ENCODE results near the gene RXRA. TPM values are rescaled to one million over a fixed set of nuclear protein-coding genes. Genes with fewer than 3 reads are reported as not detected.

The RXRA gene
- total RNA-seq, 2 experiments from 2014 or later = 1.2 to 1.4 TPM

GRCh38 chr9:134319306-134320125 is 6.7 kb upstream of the RXRA start:
- Mint-ChIP-seq H3K9me3 (no peaks in the 10 kb centered on the region), H3K36me3 (ENCODE audit: low read depth) (no peaks in the 10 kb centered on the region), H3K4me1 (peaks cover under 1% of the 10 kb centered on the region), H3K4me3 (no peak overlapping the region), H3K27ac (no peak overlapping the region), H3K27me3 (peaks cover 17% of the 10 kb centered on the region)
- no peak for DNase-seq
- ChIA-PET POLR2A (no interaction called here), CTCF (no interaction called here)

- peaks cover 23% of the 10 kb centered on the region for H3K27me3 Mint-ChIP-seq
- H3K9me3 Mint-ChIP-seq = no peaks in the 10 kb centered on the region
- H3K36me3 Mint-ChIP-seq (ENCODE audit: low read depth) = no peaks in the 10 kb centered on the region
- ChIA-PET CTCF (no interaction called here), POLR2A (no interaction called here)
- DNase-seq = no peak
- no peak overlapping the region for H3K4me3 Mint-ChIP-seq
- peaks cover 3% of the 10 kb centered on the region for H3K4me1 Mint-ChIP-seq
- no peak overlapping the region for H3K27ac Mint-ChIP-seq
These were observed 6.0 kb upstream of the RXRA start for GRCh38 chr9:134320126-134320867.

- no peak overlapping the region for H3K27ac Mint-ChIP-seq
- DNase-seq = no peak
- H3K36me3 Mint-ChIP-seq (ENCODE audit: low read depth) = no peaks in the 10 kb centered on the region
- peaks cover 3% of the 10 kb centered on the region for H3K4me1 Mint-ChIP-seq
- no peaks in the 10 kb centered on the region for H3K9me3 Mint-ChIP-seq
- ChIA-PET CTCF (interaction anchor here (0.6 kb wide), 1 partner anchor 176 kb away, joined by 4 read pairs; no protein-coding TSS in a partner anchor), POLR2A (no interaction called here)
- H3K4me3 Mint-ChIP-seq = no peak overlapping the region
- H3K27me3 Mint-ChIP-seq = peaks cover 23% of the 10 kb centered on the region
These were observed 5.3 kb upstream of the RXRA start for GRCh38 chr9:134320868-134321471.

GRCh38 chr9:134321531-134321930 is 4.7 kb upstream of the RXRA start:
- Mint-ChIP-seq H3K9me3 (no peaks in the 10 kb centered on the region), H3K36me3 (ENCODE audit: low read depth) (no peaks in the 10 kb centered on the region), H3K27ac (no peak overlapping the region), H3K4me3 (no peak overlapping the region), H3K27me3 (peaks cover 23% of the 10 kb centered on the region), H3K4me1 (peaks cover 3% of the 10 kb centered on the region)
- DNase-seq = no peak
- POLR2A ChIA-PET = no interaction called here
- CTCF ChIA-PET = interaction anchor here (0.6 kb wide), 1 partner anchor 177 kb away, joined by 4 read pairs; no protein-coding TSS in a partner anchor

- ChIA-PET CTCF (interaction anchor here (0.6 kb wide), 1 partner anchor 177 kb away, joined by 4 read pairs; no protein-coding TSS in a partner anchor), POLR2A (no interaction called here)
- Mint-ChIP-seq H3K27ac (no peak overlapping the region), H3K9me3 (no peaks in the 10 kb centered on the region), H3K27me3 (peaks cover 22% of the 10 kb centered on the region), H3K4me3 (no peak overlapping the region), H3K4me1 (peaks cover 3% of the 10 kb centered on the region), H3K36me3 (ENCODE audit: low read depth) (no peaks in the 10 kb centered on the region)
- DNase-seq = no peak
These were observed 4.1 kb upstream of the RXRA start for GRCh38 chr9:134321946-134322741.

- Mint-ChIP-seq H3K36me3 (ENCODE audit: low read depth) (no peaks in the 10 kb centered on the region), H3K9me3 (no peaks in the 10 kb centered on the region), H3K4me1 (peaks cover 3% of the 10 kb centered on the region), H3K27me3 (peaks cover 29% of the 10 kb centered on the region), H3K27ac (no peak overlapping the region), H3K4me3 (no peak overlapping the region)
- ChIA-PET POLR2A (no interaction called here), CTCF (interaction anchor here (0.7 kb wide), 1 partner anchor 116 kb away, joined by 3 read pairs; no protein-coding TSS in a partner anchor)
- DNase-seq = no peak
These were observed 3.4 kb upstream of the RXRA start for GRCh38 chr9:134322781-134323241.

- Mint-ChIP-seq H3K4me1 (peaks cover 3% of the 10 kb centered on the region), H3K9me3 (no peaks in the 10 kb centered on the region), H3K27ac (no peak overlapping the region), H3K36me3 (ENCODE audit: low read depth) (no peaks in the 10 kb centered on the region), H3K4me3 (no peak overlapping the region), H3K27me3 (peaks cover 36% of the 10 kb centered on the region)
- POLR2A ChIA-PET = no interaction called here
- no peak for DNase-seq
- CTCF ChIA-PET = no interaction called here
These were observed 2.4 kb upstream of the RXRA start for GRCh38 chr9:134323741-134324358.

- peak overlapping the region; percentile 44 for H3K4me3 Mint-ChIP-seq
- DNase-seq = no peak
- peaks cover 36% of the 10 kb centered on the region for H3K27me3 Mint-ChIP-seq
- H3K9me3 Mint-ChIP-seq = no peaks in the 10 kb centered on the region
- ChIA-PET CTCF (no interaction called here), POLR2A (no interaction called here)
- no peaks in the 10 kb centered on the region for H3K36me3 Mint-ChIP-seq (ENCODE audit: low read depth)
- peaks cover 3% of the 10 kb centered on the region for H3K4me1 Mint-ChIP-seq
- H3K27ac Mint-ChIP-seq = no peak overlapping the region
These were observed 1.7 kb upstream of the RXRA start for GRCh38 chr9:134324359-134325095.

GRCh38 chr9:134325096-134325812 is 1.0 kb upstream of the RXRA start:
- peaks cover 36% of the 10 kb centered on the region for H3K27me3 Mint-ChIP-seq
- no peak for DNase-seq
- H3K27ac Mint-ChIP-seq = no peak overlapping the region
- peaks cover 3% of the 10 kb centered on the region for H3K4me1 Mint-ChIP-seq
- peak overlapping the region; percentile 63 for H3K4me3 Mint-ChIP-seq
- CTCF ChIA-PET = no interaction called here
- no peaks in the 10 kb centered on the region for H3K9me3 Mint-ChIP-seq
- H3K36me3 Mint-ChIP-seq (ENCODE audit: low read depth) = no peaks in the 10 kb centered on the region
- POLR2A ChIA-PET = no interaction called here

- Mint-ChIP-seq H3K9me3 (no peaks in the 10 kb centered on the region), H3K4me1 (peaks cover 3% of the 10 kb centered on the region), H3K4me3 (peak overlapping the region; percentile 22), H3K36me3 (ENCODE audit: low read depth) (no peaks in the 10 kb centered on the region), H3K27ac (no peak overlapping the region), H3K27me3 (peaks cover 36% of the 10 kb centered on the region)
- POLR2A ChIA-PET = no interaction called here
- no peak for DNase-seq
- CTCF ChIA-PET = interaction anchor here (0.6 to 1.1 kb wide), 3 partner anchors 58 to 1873 kb away, joined by 3 to 4 read pairs (median 3); no protein-coding TSS in a partner anchor
These were observed 708 bp downstream of the RXRA start for GRCh38 chr9:134326724-134327601.
